Right lobe of liver (tissue), 4 donors: ENCODE data around the gene PGBD5.

Experiments used
- POLR2A ChIP-seq: fragments of 450-650 bp; IDR thresholded peaks from one replicate; pipeline ENCODE4 v1.6.1; 2017; ENCODE audit warnings: antibody characterized with exemption, mild to moderate bottlenecking
- TF ChIP-seq, protein P1 (sequence below), 4 donors: fragments of 200-600 bp in 3 of 4; fragments of 450-650 bp in 1 of 4; IDR thresholded peaks; one replicate each; pipeline versions ENCODE4 v1.5.1 to v1.8.0; 2016 to 2022; ENCODE audit warnings: antibody characterized with exemption in 4 of 4, mild to moderate bottlenecking in 2 of 4
- donor health status: DM: no; HTN: no; CAD: no.
- donor health status: DM: no; HTN: no; CAD: no.
- donor health status: DM: no; HTN: yes; CAD: no.

GRCh38 chr1:230292689-230293389 is 133.3 kb downstream of the PGBD5 start:
- TF ChIP-seq, protein P1, sequence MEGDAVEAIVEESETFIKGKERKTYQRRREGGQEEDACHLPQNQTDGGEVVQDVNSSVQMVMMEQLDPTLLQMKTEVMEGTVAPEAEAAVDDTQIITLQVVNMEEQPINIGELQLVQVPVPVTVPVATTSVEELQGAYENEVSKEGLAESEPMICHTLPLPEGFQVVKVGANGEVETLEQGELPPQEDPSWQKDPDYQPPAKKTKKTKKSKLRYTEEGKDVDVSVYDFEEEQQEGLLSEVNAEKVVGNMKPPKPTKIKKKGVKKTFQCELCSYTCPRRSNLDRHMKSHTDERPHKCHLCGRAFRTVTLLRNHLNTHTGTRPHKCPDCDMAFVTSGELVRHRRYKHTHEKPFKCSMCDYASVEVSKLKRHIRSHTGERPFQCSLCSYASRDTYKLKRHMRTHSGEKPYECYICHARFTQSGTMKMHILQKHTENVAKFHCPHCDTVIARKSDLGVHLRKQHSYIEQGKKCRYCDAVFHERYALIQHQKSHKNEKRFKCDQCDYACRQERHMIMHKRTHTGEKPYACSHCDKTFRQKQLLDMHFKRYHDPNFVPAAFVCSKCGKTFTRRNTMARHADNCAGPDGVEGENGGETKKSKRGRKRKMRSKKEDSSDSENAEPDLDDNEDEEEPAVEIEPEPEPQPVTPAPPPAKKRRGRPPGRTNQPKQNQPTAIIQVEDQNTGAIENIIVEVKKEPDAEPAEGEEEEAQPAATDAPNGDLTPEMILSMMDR (IDR thresholded peaks at IDR 0.05) = no peak
- no peak for TF ChIP-seq POLR2A
